SK-N-SH treated with all-trans-retinoic acid at 6 μM for 48 hours (cell line): ENCODE results near the gene CA5B.

Experiments used
- ATAC-seq: fragments of 200-7000 bp; cut with Tn5 transposase; 3 replicates; pipeline ENCODE4 v1.9.1; 2020; ENCODE audit warnings: mild to moderate bottlenecking, moderate library complexity
- BACH2 ChIP-seq: fragments of 250-450 bp; sonication (Bioruptor Pico); IDR thresholded peaks from 2 replicates; pipeline ENCODE4 v1.9.0; 2021; ENCODE audit warnings: mild to moderate bottlenecking, borderline replicate concordance
- CREB5 ChIP-seq: fragments of 250-450 bp; sonication (Bioruptor Pico); IDR thresholded peaks from 2 replicates; pipeline ENCODE4 v1.5.1; 2020; ENCODE audit warnings: low read depth, mild to moderate bottlenecking, moderate library complexity
- CSDC2 ChIP-seq: fragments of 250-450 bp; sonication (Bioruptor Pico); IDR thresholded peaks from 2 replicates; pipeline ENCODE4 v1.5.0; 2020; ENCODE audit warnings: mild to moderate bottlenecking, moderate library complexity
- CSRNP3 ChIP-seq: fragments of 250-450 bp; sonication (Bioruptor Pico); IDR thresholded peaks from 2 replicates; pipeline ENCODE4 v1.5.1; 2021; ENCODE audit warnings: mild to moderate bottlenecking, moderate library complexity
- ESRRG ChIP-seq: fragments of 250-450 bp; sonication (Bioruptor Pico); IDR thresholded peaks from 2 replicates; pipeline ENCODE4 v1.6.1; 2021; ENCODE audit warnings: mild to moderate bottlenecking
- ISL1 ChIP-seq: fragments of 250-450 bp; sonication (Bioruptor Pico); IDR thresholded peaks from 2 replicates; pipeline ENCODE4 v2.1.2; 2022; ENCODE audit warnings: mild to moderate bottlenecking, moderate library complexity
- OSR1 ChIP-seq: fragments of 250-450 bp; sonication (Bioruptor Pico); IDR thresholded peaks from 2 replicates; pipeline ENCODE4 v1.8.0; 2022; ENCODE audit warnings: moderate library complexity, mild to moderate bottlenecking, inconsistent platforms
- PATZ1 ChIP-seq: fragments of 250-450 bp; sonication (Bioruptor Pico); IDR thresholded peaks from 2 replicates; pipeline ENCODE4 v1.8.0; 2020; ENCODE audit warnings: mild to moderate bottlenecking, moderate library complexity, borderline replicate concordance
- POU6F1 ChIP-seq: fragments of 250-450 bp; sonication (Bioruptor Pico); IDR thresholded peaks from 2 replicates; pipeline ENCODE4 v1.8.0; 2021; ENCODE audit warnings: low read depth, mild to moderate bottlenecking, moderate library complexity, borderline replicate concordance
- PPARA ChIP-seq: fragments of 250-450 bp; sonication (Bioruptor Pico); IDR thresholded peaks from 2 replicates; pipeline ENCODE4 v1.5.0; 2020; ENCODE audit warnings: mild to moderate bottlenecking, borderline replicate concordance
- RARB ChIP-seq: fragments of 250-450 bp; sonication (Bioruptor Pico); IDR thresholded peaks from 2 replicates; pipeline ENCODE4 v1.8.0; 2021; ENCODE audit warnings: mild to moderate bottlenecking, moderate library complexity
- SNAI2 ChIP-seq: fragments of 250-450 bp; sonication (Bioruptor Pico); IDR thresholded peaks from 2 replicates; pipeline ENCODE4 v1.5.0; 2020; ENCODE audit warnings: mild to moderate bottlenecking, moderate library complexity
- TCF4 ChIP-seq: fragments of 250-450 bp; sonication (Bioruptor Pico); IDR thresholded peaks from 2 replicates; pipeline ENCODE4 v1.8.0; 2021; ENCODE audit warnings: mild to moderate bottlenecking, moderate library complexity, borderline replicate concordance
- TOX ChIP-seq: fragments of 250-450 bp; sonication (Bioruptor Pico); IDR thresholded peaks from 2 replicates; pipeline ENCODE4 v1.8.0; 2021; ENCODE audit warnings: mild to moderate bottlenecking, moderate library complexity, borderline replicate concordance
- TSHZ2 ChIP-seq: fragments of 250-450 bp; sonication (Bioruptor Pico); IDR thresholded peaks from 2 replicates; pipeline ENCODE4 v1.5.0; 2020; ENCODE audit warnings: mild to moderate bottlenecking, moderate library complexity
- ZC3H10 ChIP-seq: fragments of 250-450 bp; sonication (Bioruptor Pico); IDR thresholded peaks from 2 replicates; pipeline ENCODE4 v1.5.1; 2021; ENCODE audit warnings: mild to moderate bottlenecking, moderate library complexity
- ZFP30 ChIP-seq: fragments of 450-650 bp; formaldehyde crosslinking; IDR thresholded peaks from 2 replicates; pipeline ENCODE4 v1.5.0; 2022; ENCODE audit warnings: mild to moderate bottlenecking, moderate library complexity
- ZNF565 ChIP-seq: fragments of 450-650 bp; formaldehyde crosslinking; conservative IDR thresholded peaks from 2 replicates; pipeline ENCODE4 v1.5.0; 2020; ENCODE audit warnings: low read depth, mild to moderate bottlenecking, moderate library complexity
- ZNF70 ChIP-seq: fragments of 450-650 bp; formaldehyde crosslinking; IDR thresholded peaks from 2 replicates; pipeline ENCODE4 v1.5.0; 2020; ENCODE audit warnings: mild to moderate bottlenecking, moderate library complexity
- ZNF8 ChIP-seq: fragments of 450-650 bp; formaldehyde crosslinking; IDR thresholded peaks from 2 replicates; pipeline ENCODE4 v1.5.0; 2020; ENCODE audit warnings: mild to moderate bottlenecking, moderate library complexity

Gene CA5B

GRCh38 chrX:15814771-15815365, 76.8 kb downstream of the CA5B start (continued):
- no peak for TF ChIP-seq POU6F1 (CRISPR knock-in tag)
- no peak for TF ChIP-seq ZC3H10
- TF ChIP-seq TCF4 (CRISPR knock-in tag): no peak
- no peak for TF ChIP-seq BACH2

- TF ChIP-seq TOX: no peak
- TF ChIP-seq TSHZ2 (CRISPR knock-in tag): no peak
- no peak for TF ChIP-seq CSDC2 (CRISPR knock-in tag)
- TF ChIP-seq, all 23 proteins: peak for 0
- peak; percentile 88 for ATAC-seq
Measured at GRCh38 chrX:15815779-15816437, 77.8 kb downstream of the CA5B start.

GRCh38 chrX:15816438-15816809, 78.4 kb downstream of the CA5B start:
- ATAC-seq: no peak
- TF ChIP-seq BACH2 (no peak), SNAI2 (no peak), TSHZ2 (CRISPR knock-in tag) (no peak), ESRRG (no peak), PPARA (CRISPR knock-in tag) (no peak), CSRNP3 (CRISPR knock-in tag) (no peak), PATZ1 (no peak), ZNF565 (no peak), ZNF8 (no peak), ISL1 (CRISPR knock-in tag) (no peak), ZNF70 (CRISPR knock-in tag) (no peak), OSR1 (CRISPR knock-in tag) (no peak), ZFP30 (CRISPR knock-in tag) (no peak), TCF4 (CRISPR knock-in tag) (no peak), TOX (no peak), RARB (CRISPR knock-in tag) (no peak), ZC3H10 (no peak), CREB5 (CRISPR knock-in tag) (no peak)
